ENCODE results near the gene DAND5.

DNA sequence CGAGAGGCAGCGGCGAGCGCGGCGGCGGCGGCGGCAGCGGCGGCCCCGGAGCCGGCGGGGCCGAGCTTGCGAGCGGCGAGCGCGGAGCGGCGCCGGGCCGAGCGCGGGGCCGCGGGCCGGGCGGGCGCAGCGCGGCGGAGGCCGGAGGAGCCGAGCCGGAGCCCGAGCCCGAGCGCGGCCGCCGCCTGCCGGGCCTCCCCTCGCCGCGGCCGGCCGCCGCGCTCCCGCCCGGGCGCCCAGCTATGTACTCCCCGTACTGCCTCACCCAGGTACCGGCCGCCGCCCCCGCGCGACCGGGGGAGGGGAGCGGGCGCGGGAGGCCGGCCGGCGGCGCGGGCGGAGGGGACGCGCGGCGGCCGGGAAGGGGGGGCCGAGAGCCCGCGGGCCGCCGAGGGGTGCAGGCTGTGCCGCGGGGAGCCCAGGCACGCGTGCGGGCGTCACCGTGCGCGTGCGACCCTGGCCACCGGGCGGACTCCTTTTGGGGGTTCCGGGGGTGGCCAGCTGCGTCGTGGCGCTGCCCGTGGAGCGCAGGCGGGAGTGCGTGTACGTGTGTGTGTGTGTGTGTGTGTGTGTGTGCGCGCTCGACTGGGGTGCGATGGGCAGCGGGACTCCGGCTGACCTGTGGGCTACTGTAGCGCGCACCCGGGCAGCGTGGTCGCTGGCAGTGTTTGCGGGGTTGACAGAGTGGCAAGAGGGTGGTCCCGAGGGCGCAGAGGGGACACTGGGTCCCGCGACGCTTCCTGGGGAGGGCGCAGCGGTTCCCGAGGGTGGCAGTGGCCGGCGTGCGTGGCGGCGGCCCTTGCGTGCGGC is 26.4 kb downstream of the DAND5 start:
- TF ChIP-seq, protein P1, sequence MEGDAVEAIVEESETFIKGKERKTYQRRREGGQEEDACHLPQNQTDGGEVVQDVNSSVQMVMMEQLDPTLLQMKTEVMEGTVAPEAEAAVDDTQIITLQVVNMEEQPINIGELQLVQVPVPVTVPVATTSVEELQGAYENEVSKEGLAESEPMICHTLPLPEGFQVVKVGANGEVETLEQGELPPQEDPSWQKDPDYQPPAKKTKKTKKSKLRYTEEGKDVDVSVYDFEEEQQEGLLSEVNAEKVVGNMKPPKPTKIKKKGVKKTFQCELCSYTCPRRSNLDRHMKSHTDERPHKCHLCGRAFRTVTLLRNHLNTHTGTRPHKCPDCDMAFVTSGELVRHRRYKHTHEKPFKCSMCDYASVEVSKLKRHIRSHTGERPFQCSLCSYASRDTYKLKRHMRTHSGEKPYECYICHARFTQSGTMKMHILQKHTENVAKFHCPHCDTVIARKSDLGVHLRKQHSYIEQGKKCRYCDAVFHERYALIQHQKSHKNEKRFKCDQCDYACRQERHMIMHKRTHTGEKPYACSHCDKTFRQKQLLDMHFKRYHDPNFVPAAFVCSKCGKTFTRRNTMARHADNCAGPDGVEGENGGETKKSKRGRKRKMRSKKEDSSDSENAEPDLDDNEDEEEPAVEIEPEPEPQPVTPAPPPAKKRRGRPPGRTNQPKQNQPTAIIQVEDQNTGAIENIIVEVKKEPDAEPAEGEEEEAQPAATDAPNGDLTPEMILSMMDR (IDR thresholded peaks at IDR 0.05): no peak
- TF ChIP-seq ZFX (IDR thresholded peaks at IDR 0.05; ENCODE audit: borderline replicate concordance): no peak
